Transverse colon (tissue), 3 donors: ENCODE data around the gene HS3ST4.

ENCODE experiments used
- CTCF ChIP-seq, 5 experiments: fragments of 200-600 bp in 3 of 5; fragments of 450-650 bp in 2 of 5; sonication (generic) in 3 of 5; IDR thresholded peaks; 1 replicate in 2 of 5; 2 replicates in 3 of 5; pipeline ENCODE4 v1.5.1; 2016 to 2017; ENCODE audit warnings: antibody characterized with exemption in 5 of 5, inconsistent platforms in 3 of 5, mild to moderate bottlenecking in 2 of 5, moderate library complexity in 1 of 5
- EP300 ChIP-seq: sonication (generic); formaldehyde crosslinking; IDR thresholded peaks from one replicate; pipeline ENCODE4 v1.6.1; 2017; ENCODE audit warnings: antibody characterized with exemption, low read depth
- POLR2A ChIP-seq: fragments of 450-650 bp; IDR thresholded peaks from one replicate; pipeline ENCODE4 v1.6.1; 2016; ENCODE audit warnings: antibody characterized with exemption, mild to moderate bottlenecking, moderate library complexity

- no peak for TF ChIP-seq CTCF (IDR thresholded peaks at IDR 0.05)
- TF ChIP-seq POLR2A: no peak
- no peak for TF ChIP-seq EP300
Observed at GRCh38 chr16:25729188-25729915, 37.6 kb downstream of the HS3ST4 start.
